NOMO-1 (cell line): ENCODE results near the gene CCDC134.
A peak's percentile ranks its signal among the peaks of the same experiment; 100 is the strongest.

ENCODE experiments used
- DNase-seq, 2 experiments: peaks; one replicate each; lab custom pipeline; 2025; ENCODE audit not compliant: unreplicated experiment in 2 of 2; lab: John Stamatoyannopoulos, UW

Gene CCDC134

GRCh38 chr22:41800348-41801146 lies at the start of gene CCDC134:
Gene CCDC134, plus strand, starts transcription at chr22:41800679. Its CDS starts 8,212 bp downstream, at chr22:41808891.
- DNase-seq = peak; percentile 93 to 97

GRCh38 chr22:41752011-41752970 lies 48.2 kb upstream of the CCDC134 start:
- no peak for DNase-seq

GRCh38 chr22:41753984-41754383 lies 46.5 kb upstream of the CCDC134 start:
- DNase-seq = no peak

- DNase-seq = no peak
Measured at GRCh38 chr22:41757502-41757901, 43.0 kb upstream of the CCDC134 start.

GRCh38 chr22:41758231-41758630 lies 42.2 kb upstream of the CCDC134 start:
- no peak for DNase-seq

- DNase-seq = no peak
Measured at GRCh38 chr22:41762980-41763779, 37.3 kb upstream of the CCDC134 start.

- no peak for DNase-seq
Measured at GRCh38 chr22:41766476-41766875, 34.0 kb upstream of the CCDC134 start.

GRCh38 chr22:41768430-41768829 lies 32.0 kb upstream of the CCDC134 start:
- DNase-seq = peak in 1 of 2 experiments; percentile 63

GRCh38 chr22:41770715-41771468 lies 29.6 kb upstream of the CCDC134 start:
- DNase-seq = no peak

GRCh38 chr22:41772198-41772597 lies 28.3 kb upstream of the CCDC134 start:
- no peak for DNase-seq

- DNase-seq = no peak
Measured at GRCh38 chr22:41772645-41773044, 27.8 kb upstream of the CCDC134 start.

- no peak for DNase-seq
Measured at GRCh38 chr22:41775338-41775737, 25.1 kb upstream of the CCDC134 start.

GRCh38 chr22:41775976-41776375 lies 24.5 kb upstream of the CCDC134 start:
- no peak for DNase-seq

- DNase-seq = no peak
Measured at GRCh38 chr22:41776381-41776780, 24.1 kb upstream of the CCDC134 start.

GRCh38 chr22:41777749-41778425 lies 22.6 kb upstream of the CCDC134 start:
- peak; percentile 14 to 47 for DNase-seq

GRCh38 chr22:41779929-41780505 lies 20.5 kb upstream of the CCDC134 start:
- no peak for DNase-seq

GRCh38 chr22:41780746-41781505 lies 19.6 kb upstream of the CCDC134 start:
- DNase-seq = peak; percentile 89 to 95

GRCh38 chr22:41781507-41781906 lies 19.0 kb upstream of the CCDC134 start:
- DNase-seq = no peak
